Neural progenitor cell (in vitro differentiated cells): ENCODE measurements around the gene SLC28A1.

ENCODE experiments used
- EZH2phosphoT487 ChIP-seq: fragments of 200-600 bp; sonication (generic); IDR thresholded peaks from 2 replicates; pipeline ENCODE4 v1.6.1; 2017; ENCODE audit warnings: antibody characterized with exemption
- TF ChIP-seq, protein P1 (sequence below): fragments of 200-600 bp; sonication (generic); IDR thresholded peaks from 2 replicates; pipeline ENCODE4 v1.5.1; 2017; ENCODE audit warnings: antibody characterized with exemption, mild to moderate bottlenecking

DNA sequence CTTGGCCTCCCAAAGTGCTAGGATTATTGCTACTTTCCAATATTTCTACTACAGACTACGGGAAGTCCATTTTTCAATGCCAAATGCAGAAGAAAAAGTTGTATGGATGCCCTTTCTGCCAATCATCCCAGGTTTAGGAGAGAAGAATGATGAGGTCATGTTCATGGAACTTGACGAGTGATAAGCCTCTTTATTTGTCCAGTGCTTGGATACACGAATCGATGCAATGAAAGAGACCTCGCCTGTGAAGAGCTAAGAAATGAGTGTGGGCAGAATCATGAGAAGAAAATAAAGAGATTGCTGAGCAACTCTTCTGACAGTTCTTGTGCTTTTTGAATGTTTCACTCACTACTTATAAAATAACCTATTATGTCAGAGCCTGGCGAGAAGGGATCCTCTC lies 996 bp upstream of the SLC28A1 start:
- TF ChIP-seq, protein P1, sequence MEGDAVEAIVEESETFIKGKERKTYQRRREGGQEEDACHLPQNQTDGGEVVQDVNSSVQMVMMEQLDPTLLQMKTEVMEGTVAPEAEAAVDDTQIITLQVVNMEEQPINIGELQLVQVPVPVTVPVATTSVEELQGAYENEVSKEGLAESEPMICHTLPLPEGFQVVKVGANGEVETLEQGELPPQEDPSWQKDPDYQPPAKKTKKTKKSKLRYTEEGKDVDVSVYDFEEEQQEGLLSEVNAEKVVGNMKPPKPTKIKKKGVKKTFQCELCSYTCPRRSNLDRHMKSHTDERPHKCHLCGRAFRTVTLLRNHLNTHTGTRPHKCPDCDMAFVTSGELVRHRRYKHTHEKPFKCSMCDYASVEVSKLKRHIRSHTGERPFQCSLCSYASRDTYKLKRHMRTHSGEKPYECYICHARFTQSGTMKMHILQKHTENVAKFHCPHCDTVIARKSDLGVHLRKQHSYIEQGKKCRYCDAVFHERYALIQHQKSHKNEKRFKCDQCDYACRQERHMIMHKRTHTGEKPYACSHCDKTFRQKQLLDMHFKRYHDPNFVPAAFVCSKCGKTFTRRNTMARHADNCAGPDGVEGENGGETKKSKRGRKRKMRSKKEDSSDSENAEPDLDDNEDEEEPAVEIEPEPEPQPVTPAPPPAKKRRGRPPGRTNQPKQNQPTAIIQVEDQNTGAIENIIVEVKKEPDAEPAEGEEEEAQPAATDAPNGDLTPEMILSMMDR: no peak
- no peak for TF ChIP-seq EZH2phosphoT487
